Uterus (tissue), 4 donors: Measurements from ENCODE around the gene ADK. TPM values are rescaled to one million over a fixed set of nuclear protein-coding genes. Genes with fewer than 3 reads are reported as not detected.
"Not testable (repeated sequence)": the region's sequence is repeated elsewhere in the genome, so short reads cannot be mapped to it uniquely, and the experiment has no call there.

Experiments used
- DNase-seq, 2 donors: peaks; one replicate each; pipeline ENCODE4 v3.0.0-alpha.2; 2019 to 2020
- H3K27ac ChIP-seq, 2 donors: fragments of 200-600 bp; sonication (generic); 1 replicate in 1 of 2; 2 replicates in 1 of 2; pipeline ENCODE4 v1.5.1; 2016 to 2018
- H3K27me3 ChIP-seq, 2 donors: fragments of 200-600 bp; sonication (generic); one replicate each; pipeline ENCODE4 v1.5.1; 2018 to 2019; ENCODE audit warnings: control low read depth in 1 of 2
- H3K36me3 ChIP-seq, 2 donors: fragments of 200-600 bp; sonication (generic); one replicate each; pipeline ENCODE4 v1.5.1; 2019; ENCODE audit warnings: control low read depth in 1 of 2
- H3K4me1 ChIP-seq, 2 donors: fragments of 200-600 bp; sonication (generic); one replicate each; pipeline ENCODE4 v1.5.1; 2018 to 2019; ENCODE audit warnings: control low read depth in 1 of 2
- H3K4me3 ChIP-seq, 2 donors: fragments of 200-600 bp; sonication (generic); 1 replicate in 1 of 2; 2 replicates in 1 of 2; pipeline ENCODE4 v1.5.1; 2018 to 2019; ENCODE audit warnings: mild to moderate bottlenecking in 1 of 2
- H3K9me3 ChIP-seq, 2 donors: fragments of 200-600 bp; sonication (generic); one replicate each; pipeline ENCODE4 v1.5.1; 2019; ENCODE audit warnings: control low read depth in 1 of 2
- CTCF ChIP-seq, 4 experiments: fragments of 200-600 bp in 2 of 4; fragments of 450-650 bp in 2 of 4; sonication (generic) in 2 of 4; IDR thresholded peaks; one replicate each; pipeline ENCODE4 v1.5.1; 2016 to 2019; ENCODE audit warnings: antibody characterized with exemption in 4 of 4, mild to moderate bottlenecking in 2 of 4, moderate library complexity in 1 of 4
- POLR2A ChIP-seq, 2 donors: fragments of 450-650 bp; IDR thresholded peaks; one replicate each; pipeline ENCODE4 v1.6.1; 2016; ENCODE audit warnings: antibody characterized with exemption in 2 of 2, mild to moderate bottlenecking in 1 of 2, moderate library complexity in 1 of 2
- intact Hi-C: fragments of 100-400 bp; cut with DNase I; formaldehyde crosslinking; loops from one replicate; pipeline ENCODE4 v1.15.1; 2023; ENCODE audit warnings: low total_unique reads
- total RNA-seq, 4 donors: library from RNA; depleted of rRNA in 3 of 4; stranded (reverse); fragments of >200 nt in 3 of 4; gene quantifications; one replicate each; pipeline versions ENCODE4 v1.1.0 to v1.2.4, GENCODE V29; 2014 to 2023
- donor health status: DM: yes; HTN: yes; CAD: no.

The ADK gene
- total RNA-seq, 4 donors from 2014 or later = 12.6 to 41.1 (median 19.0) TPM

DNA sequence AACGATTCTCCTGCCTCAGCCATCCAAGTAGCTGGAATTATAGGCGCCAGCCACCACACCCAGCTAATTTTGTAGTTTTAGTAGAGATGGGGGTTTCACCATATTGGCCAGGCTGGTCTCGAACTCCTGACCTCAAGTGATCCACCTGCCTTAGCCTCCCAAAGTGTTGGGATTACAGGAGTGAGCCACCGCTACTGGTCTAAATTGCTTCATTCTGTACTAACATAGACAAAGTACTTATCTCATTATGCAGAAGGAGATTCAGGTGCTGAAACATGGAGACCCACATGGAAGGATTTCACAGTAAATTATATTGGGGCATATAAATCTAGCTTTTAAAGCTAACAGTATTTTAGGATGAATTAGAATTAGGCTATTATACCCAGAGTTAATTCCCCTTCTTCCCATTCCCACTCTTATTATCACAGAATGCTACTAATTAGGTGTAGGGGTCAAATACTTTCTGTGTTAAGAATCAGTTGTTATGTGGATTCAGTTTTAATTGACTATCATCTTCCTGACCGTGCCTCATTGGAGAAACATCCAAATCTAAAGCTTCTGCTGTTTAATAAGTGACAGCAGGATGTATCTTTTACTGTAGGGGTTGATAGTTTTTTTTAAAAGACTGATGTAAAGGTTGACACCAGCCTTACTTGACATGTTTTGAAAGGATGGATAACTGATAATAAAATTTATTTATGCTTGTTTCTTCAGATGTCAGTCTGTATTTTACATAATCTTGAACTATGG is 27.2 kb downstream of the ADK start:
- Histone ChIP-seq H3K27me3 (no peaks in the 10 kb centered on the region), H3K9me3 (no peaks in the 10 kb centered on the region), H3K4me1 (no peaks in the 10 kb centered on the region), H3K27ac (no peak overlapping the region), H3K36me3 (no peaks in the 10 kb centered on the region), H3K4me3 (no peak overlapping the region)
- no peak for DNase-seq
- TF ChIP-seq CTCF (IDR thresholded peaks at IDR 0.05) (no peak), POLR2A (IDR thresholded peaks at IDR 0.05) (no peak)
- intact Hi-C loops = no loop called here

DNA sequence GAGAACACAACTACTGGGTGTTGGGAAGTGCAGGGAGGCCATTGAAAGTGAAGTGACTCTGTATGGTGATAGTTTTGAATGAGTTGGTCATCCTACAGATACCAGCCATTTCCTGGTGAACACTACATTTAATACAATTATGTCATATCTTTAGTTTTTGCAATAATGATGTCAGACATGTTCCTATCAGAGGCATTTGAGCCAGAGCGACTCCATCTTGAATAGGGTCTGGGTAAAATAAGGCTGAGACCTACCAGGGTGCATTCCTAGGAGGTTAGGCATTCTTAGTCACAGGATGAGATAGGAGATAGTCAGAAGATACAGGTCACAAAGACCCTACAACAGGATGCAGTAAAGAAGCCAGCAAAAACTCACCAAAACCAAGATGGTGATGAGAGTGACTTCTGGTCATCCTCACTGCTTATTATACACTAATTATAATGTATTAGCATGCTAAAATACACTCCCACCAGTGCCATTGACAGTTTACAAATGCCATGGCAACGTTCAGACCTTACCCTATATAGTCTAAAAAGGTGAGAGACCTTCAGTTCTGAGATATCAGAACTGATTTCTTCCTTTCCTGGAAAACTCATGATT is 28.2 kb downstream of the ADK start:
- no peak overlapping the region for H3K4me3 ChIP-seq
- no peaks in the 10 kb centered on the region for H3K36me3 ChIP-seq
- H3K4me1 ChIP-seq = no peaks in the 10 kb centered on the region
- intact Hi-C loops = no loop called here
- no peaks in the 10 kb centered on the region for H3K27me3 ChIP-seq
- H3K27ac ChIP-seq = no peak overlapping the region
- no peak for TF ChIP-seq CTCF (IDR thresholded peaks at IDR 0.05)
- TF ChIP-seq POLR2A (IDR thresholded peaks at IDR 0.05) = no peak
- H3K9me3 ChIP-seq = no peaks in the 10 kb centered on the region
- no peak for DNase-seq

DNA sequence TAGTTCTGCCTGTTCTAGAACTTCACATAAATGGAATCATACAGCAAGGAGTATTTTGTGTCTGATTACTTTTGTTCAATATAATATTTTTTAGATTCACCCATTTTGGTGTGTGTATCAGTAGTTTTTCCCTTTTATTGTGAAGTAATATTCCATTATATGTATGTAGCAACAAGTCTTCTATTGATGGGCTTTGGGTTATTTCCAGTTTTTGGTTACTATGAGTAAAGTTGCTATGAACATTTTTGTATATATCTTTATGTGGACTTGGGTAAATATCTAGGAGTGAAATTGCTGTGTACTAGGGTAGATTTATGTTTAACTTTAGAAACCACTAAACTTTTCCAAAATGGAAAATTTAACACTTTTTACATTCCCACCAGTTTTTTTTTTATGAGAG is 35.7 kb downstream of the ADK start:
- no peak for DNase-seq
- Histone ChIP-seq H3K4me1 (no peaks in the 10 kb centered on the region), H3K4me3 (no peak overlapping the region), H3K27ac (no peak overlapping the region), H3K27me3 (no peaks in the 10 kb centered on the region), H3K9me3 (no peaks in the 10 kb centered on the region), H3K36me3 (no peaks in the 10 kb centered on the region)
- TF ChIP-seq CTCF (IDR thresholded peaks at IDR 0.05) (no peak), POLR2A (IDR thresholded peaks at IDR 0.05) (no peak)
- intact Hi-C loops = no loop called here

DNA sequence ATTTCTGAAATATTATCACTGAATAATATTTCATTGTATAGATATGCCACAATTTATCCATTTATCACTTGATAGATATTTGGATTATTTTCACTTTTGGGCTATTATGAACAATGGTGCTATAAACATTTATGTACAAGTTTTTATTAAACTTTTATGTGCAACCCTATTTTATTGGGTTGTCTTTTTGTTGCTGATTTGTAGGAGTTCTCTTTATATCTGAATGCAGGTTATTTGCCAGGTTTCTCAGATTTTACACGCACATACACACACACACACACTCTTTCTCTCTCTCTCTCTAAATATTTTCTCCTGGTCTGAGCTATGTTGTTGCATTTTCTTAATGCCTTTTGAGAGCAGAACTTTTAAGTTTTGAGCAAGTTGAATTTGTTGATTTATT is 36.2 kb downstream of the ADK start:
- Histone ChIP-seq H3K4me3 (no peak overlapping the region), H3K27ac (no peak overlapping the region), H3K27me3 (no peaks in the 10 kb centered on the region), H3K9me3 (no peaks in the 10 kb centered on the region), H3K36me3 (no peaks in the 10 kb centered on the region), H3K4me1 (no peaks in the 10 kb centered on the region)
- no peak for DNase-seq
- intact Hi-C loops = no loop called here
- TF ChIP-seq CTCF (IDR thresholded peaks at IDR 0.05) (no peak), POLR2A (IDR thresholded peaks at IDR 0.05) (no peak)

DNA sequence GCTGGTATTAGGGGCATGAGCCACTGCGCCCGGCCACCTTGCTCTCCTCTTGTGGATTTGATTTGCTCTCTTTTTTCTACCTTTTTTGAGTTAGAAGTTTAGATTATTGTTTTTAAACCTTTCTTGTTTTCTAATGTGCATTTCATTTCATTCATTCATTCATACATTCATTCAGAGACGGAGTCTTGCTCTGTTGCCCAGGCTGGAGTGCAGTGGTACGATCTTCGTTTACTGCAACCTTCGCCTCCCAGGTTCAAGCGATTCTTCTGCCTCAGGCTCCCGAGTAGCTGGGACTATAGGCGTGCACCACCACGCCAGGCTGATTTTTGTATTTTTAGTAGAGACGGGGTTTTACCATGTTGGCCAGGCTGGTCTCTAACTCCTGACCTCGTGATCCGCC is 37.6 kb downstream of the ADK start:
- intact Hi-C loops, H3K27me3 ChIP-seq, H3K4me3 ChIP-seq, H3K36me3 ChIP-seq, H3K4me1 ChIP-seq, DNase-seq, H3K9me3 ChIP-seq, H3K27ac ChIP-seq: not testable (repeated sequence)
